CD4-positive, alpha-beta T cell treated with Interferon gamma for 1 hour (primary cell): Measurements from ENCODE around the gene DCUN1D2.

Experiments
- DNase-seq: peaks from one replicate; pipeline ENCODE4 v3.0.0-alpha.2; 2020

Gene DCUN1D2

GRCh38 chr13:113420232-113420631 is 70.3 kb downstream of the DCUN1D2 start:
- no peak for DNase-seq

GRCh38 chr13:113419531-113420193 is 70.8 kb downstream of the DCUN1D2 start:
- DNase-seq: no peak

- DNase-seq: no peak
Measured at GRCh38 chr13:113418722-113419049, 71.8 kb downstream of the DCUN1D2 start.

GRCh38 chr13:113417836-113418721 is 72.4 kb downstream of the DCUN1D2 start:
- no peak for DNase-seq

- no peak for DNase-seq
Measured at GRCh38 chr13:113417008-113417751, 73.3 kb downstream of the DCUN1D2 start.

GRCh38 chr13:113415825-113416224 is 74.7 kb downstream of the DCUN1D2 start:
- DNase-seq: no peak

- no peak for DNase-seq
Measured at GRCh38 chr13:113415032-113415431, 75.5 kb downstream of the DCUN1D2 start.

GRCh38 chr13:113414335-113414734 is 76.2 kb downstream of the DCUN1D2 start:
- DNase-seq: no peak

- no peak for DNase-seq
Measured at GRCh38 chr13:113413898-113414282, 76.6 kb downstream of the DCUN1D2 start.

GRCh38 chr13:113413178-113413897 is 77.2 kb downstream of the DCUN1D2 start:
- DNase-seq: no peak

GRCh38 chr13:113412440-113412839 is 78.1 kb downstream of the DCUN1D2 start:
- DNase-seq: no peak

- DNase-seq: no peak
Measured at GRCh38 chr13:113411216-113412023, 79.1 kb downstream of the DCUN1D2 start.

- DNase-seq: no peak
Measured at GRCh38 chr13:113410472-113411201, 79.9 kb downstream of the DCUN1D2 start.

GRCh38 chr13:113408562-113408961 is 81.9 kb downstream of the DCUN1D2 start:
- DNase-seq: no peak

- DNase-seq: no peak
Measured at GRCh38 chr13:113407531-113408393, 82.7 kb downstream of the DCUN1D2 start.

- no peak for DNase-seq
Measured at GRCh38 chr13:113407103-113407530, 83.4 kb downstream of the DCUN1D2 start.

- DNase-seq: no peak
Measured at GRCh38 chr13:113406321-113407102, 84.0 kb downstream of the DCUN1D2 start.
